Astrocyte of the cerebellum (primary cell): ENCODE measurements around the gene PIGX.

Source experiments
- DNase-seq: peaks from one replicate; pipeline ENCODE4 v3.0.0-alpha.2; 2011; ENCODE audit warnings: low read depth
- H3K4me3 ChIP-seq: 2 replicates; pipeline ENCODE4 v1.5.1; 2011; ENCODE audit warnings: mild to moderate bottlenecking, low read depth, low read length, moderate library complexity
- in situ Hi-C: cut with HindIII; loops from 2 replicates; pipeline ENCODE4 v1.10.0; 2017; ENCODE audit warnings: low sequenced_read_pairs
- TF ChIP-seq, protein P1 (sequence below): IDR thresholded peaks from 2 replicates; pipeline ENCODE4 v1.5.1; 2012; ENCODE audit warnings: low read length, low read depth, moderate library complexity, mild to moderate bottlenecking; ENCODE audit errors: missing control alignments

Gene PIGX

DNA sequence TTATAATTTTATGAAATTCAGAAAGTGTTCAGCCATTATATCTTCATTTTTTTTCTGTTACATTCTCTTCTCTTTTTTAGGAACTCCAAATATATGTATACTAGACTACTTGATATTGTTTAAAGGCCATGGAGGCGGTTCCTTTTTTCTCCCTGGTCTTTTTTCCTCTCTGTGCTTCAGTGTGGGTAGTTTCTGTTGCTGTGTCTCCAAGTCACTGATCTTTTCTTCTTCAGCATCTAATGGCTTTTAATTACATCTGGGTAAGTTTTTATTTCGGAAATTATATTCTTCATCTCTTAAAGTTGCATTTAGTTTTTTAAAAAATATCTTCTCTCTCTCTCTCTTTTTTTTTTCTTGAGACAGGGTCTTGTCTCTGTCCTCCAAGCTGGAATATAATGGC is 8.9 kb downstream of the PIGX start:
- H3K4me3 ChIP-seq = no peak overlapping the region
- in situ Hi-C loops = no loop called here
- DNase-seq = no peak
- TF ChIP-seq, protein P1, sequence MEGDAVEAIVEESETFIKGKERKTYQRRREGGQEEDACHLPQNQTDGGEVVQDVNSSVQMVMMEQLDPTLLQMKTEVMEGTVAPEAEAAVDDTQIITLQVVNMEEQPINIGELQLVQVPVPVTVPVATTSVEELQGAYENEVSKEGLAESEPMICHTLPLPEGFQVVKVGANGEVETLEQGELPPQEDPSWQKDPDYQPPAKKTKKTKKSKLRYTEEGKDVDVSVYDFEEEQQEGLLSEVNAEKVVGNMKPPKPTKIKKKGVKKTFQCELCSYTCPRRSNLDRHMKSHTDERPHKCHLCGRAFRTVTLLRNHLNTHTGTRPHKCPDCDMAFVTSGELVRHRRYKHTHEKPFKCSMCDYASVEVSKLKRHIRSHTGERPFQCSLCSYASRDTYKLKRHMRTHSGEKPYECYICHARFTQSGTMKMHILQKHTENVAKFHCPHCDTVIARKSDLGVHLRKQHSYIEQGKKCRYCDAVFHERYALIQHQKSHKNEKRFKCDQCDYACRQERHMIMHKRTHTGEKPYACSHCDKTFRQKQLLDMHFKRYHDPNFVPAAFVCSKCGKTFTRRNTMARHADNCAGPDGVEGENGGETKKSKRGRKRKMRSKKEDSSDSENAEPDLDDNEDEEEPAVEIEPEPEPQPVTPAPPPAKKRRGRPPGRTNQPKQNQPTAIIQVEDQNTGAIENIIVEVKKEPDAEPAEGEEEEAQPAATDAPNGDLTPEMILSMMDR = no peak

DNA sequence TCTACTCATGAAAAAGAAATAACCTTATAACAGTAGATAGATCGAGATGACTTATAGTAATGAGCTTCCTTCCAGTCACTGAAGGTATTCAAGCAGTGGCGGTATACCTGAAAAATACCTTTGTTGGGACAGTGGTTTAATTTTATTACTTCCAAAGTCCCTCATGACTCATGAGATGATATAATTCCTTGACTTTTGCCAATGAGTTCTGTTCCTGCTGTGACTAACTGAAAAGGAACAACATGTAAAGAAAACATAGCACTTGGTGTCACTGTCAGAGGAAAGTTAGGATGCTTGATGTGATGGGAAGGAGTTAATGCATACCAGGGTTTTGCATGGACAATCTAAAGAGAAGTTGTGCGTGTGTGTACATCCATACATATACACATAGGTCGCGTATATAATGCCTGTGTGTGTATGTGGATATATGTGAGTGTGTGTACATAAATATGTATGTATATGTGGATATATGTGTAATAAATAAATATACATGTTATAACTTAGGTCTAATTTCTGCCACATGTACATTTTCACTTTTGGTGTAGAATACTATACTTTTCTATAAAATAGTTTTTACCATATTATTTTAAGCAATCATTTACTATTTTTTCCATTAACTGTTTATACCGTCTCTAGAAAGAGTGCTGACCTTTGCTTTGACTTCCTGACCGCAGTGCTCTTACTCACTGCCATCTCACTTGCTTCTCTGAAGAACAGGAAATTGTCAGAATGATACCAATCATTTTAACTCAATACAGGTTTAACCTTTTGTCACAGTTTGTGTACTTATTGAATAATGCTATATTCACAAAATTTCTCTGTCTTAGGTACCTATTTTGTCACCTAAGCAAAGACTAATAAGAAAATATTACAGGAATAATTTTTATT is 14.9 kb downstream of the PIGX start:
- TF ChIP-seq, protein P1 = no peak
- DNase-seq = no peak
- in situ Hi-C loops = no loop called here
- H3K4me3 ChIP-seq = no peak overlapping the region

DNA sequence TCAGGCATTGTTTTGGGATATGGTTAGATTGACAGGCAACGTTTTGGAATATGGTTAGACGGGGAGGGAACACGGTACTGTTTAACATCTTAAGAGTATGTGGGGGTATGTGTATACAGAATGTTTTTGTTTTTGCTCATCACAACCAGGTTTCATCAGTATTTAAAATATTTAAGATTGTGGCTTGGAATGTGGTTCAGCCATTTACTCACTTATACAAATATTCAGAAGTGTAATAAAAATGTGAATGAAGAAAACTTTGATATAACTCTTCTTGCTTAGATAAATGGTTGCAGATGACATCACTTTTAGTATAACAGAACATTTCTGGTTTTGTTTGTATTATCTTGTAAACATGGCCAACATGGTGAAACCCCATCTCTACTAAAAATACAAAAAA is 23.6 kb downstream of the PIGX start:
- no peak for DNase-seq
- TF ChIP-seq, protein P1 = no peak
- in situ Hi-C loops = no loop called here
- H3K4me3 ChIP-seq = no peak overlapping the region

DNA sequence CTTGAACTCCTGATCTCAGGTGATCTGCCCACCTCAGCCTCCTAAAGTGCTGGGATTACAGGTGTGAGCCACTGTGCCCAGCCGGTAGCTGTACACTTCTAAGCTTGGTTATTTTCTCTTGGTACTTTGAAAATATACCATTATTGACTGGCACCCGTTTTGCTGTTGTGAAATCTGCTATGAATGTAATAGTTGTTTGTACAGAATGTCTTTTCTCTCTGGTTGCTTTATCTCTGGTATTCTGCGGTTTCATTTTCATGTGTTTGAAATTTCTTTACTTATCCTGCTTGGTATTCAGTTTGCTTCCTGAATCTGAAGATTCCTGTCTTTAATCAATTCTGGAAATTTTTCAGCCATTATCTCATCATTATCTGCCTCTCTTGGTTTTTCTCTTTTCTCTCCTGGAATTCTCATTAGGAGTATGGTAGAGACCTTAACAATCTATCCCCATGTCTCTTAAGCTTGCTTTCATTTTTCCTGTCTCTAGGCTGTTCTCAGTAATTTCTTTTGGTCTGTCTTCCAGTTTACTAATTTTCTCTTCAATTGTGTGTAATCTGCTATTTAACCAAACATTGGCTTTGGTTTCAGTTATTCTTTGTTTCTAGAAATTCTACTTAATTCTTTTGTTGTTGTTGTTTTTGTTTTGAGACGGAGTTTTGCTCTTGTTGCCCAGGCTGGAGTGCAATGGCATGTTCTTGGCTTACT is 24.6 kb downstream of the PIGX start:
- in situ Hi-C loops = no loop called here
- no peak for DNase-seq
- H3K4me3 ChIP-seq = no peak overlapping the region
- TF ChIP-seq, protein P1 = no peak

DNA sequence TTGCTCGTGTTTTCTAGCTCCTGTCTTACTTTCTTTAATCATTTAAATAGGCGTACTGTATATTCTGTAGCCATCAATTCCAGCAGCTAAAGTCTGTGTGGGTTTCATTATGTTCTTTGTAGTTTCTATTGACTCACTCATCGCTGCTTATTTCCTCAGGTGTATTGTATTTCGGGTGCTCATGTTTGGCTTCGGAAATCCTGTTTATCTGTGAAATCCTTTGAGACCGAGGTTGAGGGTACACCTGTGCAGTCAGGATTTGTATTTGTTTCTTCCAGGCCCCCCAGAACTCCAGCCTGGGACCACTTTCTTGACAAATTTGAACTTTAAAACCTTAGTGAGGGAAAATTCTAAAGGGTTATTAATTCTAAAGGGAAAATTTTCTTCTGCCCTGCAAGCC is 25.5 kb downstream of the PIGX start:
- no peak for DNase-seq
- in situ Hi-C loops = no loop called here
- no peak overlapping the region for H3K4me3 ChIP-seq
- TF ChIP-seq, protein P1 = no peak

DNA sequence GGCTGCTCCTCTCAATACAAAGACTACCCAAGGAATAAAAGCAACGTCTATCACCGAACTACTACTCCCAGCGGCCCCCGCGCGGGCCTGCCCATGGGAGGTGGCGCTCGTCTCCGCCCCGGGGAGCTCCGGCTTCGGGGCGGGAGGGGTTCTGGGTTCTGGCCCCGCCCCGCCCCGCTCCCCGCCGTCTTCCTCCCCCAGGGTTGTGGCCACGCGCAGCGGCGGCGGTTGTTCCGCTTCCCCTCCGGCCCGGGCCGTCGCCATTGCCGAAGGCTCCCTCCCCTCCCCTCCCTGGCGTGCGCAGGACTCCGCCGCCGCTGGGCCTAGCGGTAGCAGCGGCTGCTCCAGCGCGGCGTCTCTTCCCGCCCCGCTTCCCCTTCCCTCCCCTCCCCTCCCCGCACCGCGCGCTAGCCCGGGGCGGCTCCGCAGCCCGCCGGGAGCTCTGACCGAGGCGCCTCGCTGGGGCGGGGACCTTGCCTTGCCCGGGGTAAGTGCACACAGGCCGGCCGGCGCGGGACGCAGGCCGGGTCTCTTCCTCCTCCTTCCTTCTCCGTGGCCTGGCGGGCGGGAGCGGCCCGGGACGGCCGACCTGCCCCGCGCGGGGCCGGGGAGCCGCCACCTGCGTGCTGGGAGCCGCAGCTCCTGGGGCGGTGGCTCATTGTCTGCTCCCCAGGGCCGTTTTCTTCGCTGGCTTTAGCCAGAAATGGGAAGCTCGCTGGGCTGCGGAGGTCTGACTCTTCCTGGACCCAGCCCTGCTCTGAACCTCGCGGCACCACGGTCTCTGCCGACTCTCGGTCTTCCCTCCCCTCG is 27.7 kb downstream of the PIGX start, which contains the start of gene PAK2:
Gene PAK2, plus strand, starts transcription at position 187 of the 810 bp plus-strand sequence. CDS start 42,790 bp downstream, outside the sequence.
- H3K4me3 ChIP-seq = peak within 1 kb of the TSS; percentile 75
- TF ChIP-seq, protein P1 = no peak
- in situ Hi-C loops = no loop called here
- DNase-seq = peak; percentile 57
